Fibroblast of villous mesenchyme (primary cell): Measurements from ENCODE around the gene NOL4L. TPM values are rescaled to one million over a fixed set of nuclear protein-coding genes. Genes with fewer than 3 reads are reported as not detected.

Experiments
- DNase-seq: peaks from one replicate; pipeline ENCODE4 v3.0.0-alpha.2; 2010; ENCODE audit warnings: low read depth
- H3K4me3 ChIP-seq: 2 replicates; pipeline ENCODE4 v1.5.1; 2011; ENCODE audit warnings: low read depth, mild to moderate bottlenecking, low read length
- CTCF ChIP-seq: IDR thresholded peaks from 2 replicates; pipeline ENCODE4 v1.5.1; 2012; ENCODE audit warnings: low read depth, mild to moderate bottlenecking, low read length; ENCODE audit not compliant: insufficient read depth
- total RNA-seq: library from RNA; depleted of rRNA; stranded (reverse); fragments of >200 nt; gene quantifications from 2 replicates; pipeline ENCODE4 v1.2.3, GENCODE V29; 2012

The NOL4L gene
- total RNA-seq, 1 donor: 9.9 TPM

- no peak for TF ChIP-seq CTCF
- DNase-seq: no peak
- no peak overlapping the region for H3K4me3 ChIP-seq
Observed at GRCh38 chr20:32395066-32395465, 190.1 kb downstream of the NOL4L start.

Other genes with a start within 250 kb of the NOL4L start
- 48.0 and 61.7 TPM in 2 replicates for gene ASXL1, start 227.0 kb downstream of the NOL4L start, total RNA-seq
- gene C20orf203, start 88.6 kb upstream of the NOL4L start, total RNA-seq: not detected in 2 replicates
- gene COMMD7, start 158.1 kb upstream of the NOL4L start, total RNA-seq: 45.8 and 56.7 TPM in 2 replicates
- 3.2 and 3.5 TPM in 2 replicates for gene DNMT3B, start 177.1 kb upstream of the NOL4L start, total RNA-seq
- 94.1 and 133 TPM in 2 replicates for gene MAPRE1, start 234.6 kb upstream of the NOL4L start, total RNA-seq